ENCODE measurements around the gene NOTO. TPM values are rescaled to one million over a fixed set of nuclear protein-coding genes. Genes with fewer than 3 reads are reported as not detected.
"Not testable (repeated sequence)": the region's sequence is repeated elsewhere in the genome, so short reads cannot be mapped to it uniquely, and the experiment has no call there.

The NOTO gene
- not detected for polyA plus RNA-seq
- long read RNA-seq, donor 1, result 0 reads
- long read RNA-seq, donor 2, result 0 reads
- long read RNA-seq, donor 3, result 0 reads
- long read RNA-seq, donor 4, result 0 reads
- long read RNA-seq, donor 5, result 0 reads
- long read RNA-seq, donor 6, result 0 reads
- long read RNA-seq, donor 7, result 0 reads
- long read RNA-seq, donor 8, result 0 reads
- long read RNA-seq, donor 9, result 0 reads
- long read RNA-seq, donor 10, result 0 reads

- Histone ChIP-seq H3K36me3 (ENCODE audit: control insufficient read depth in 3 of 3, insufficient read depth in 2 of 3, low read depth in 1 of 3, low read length in 3 of 3) (no peaks in the 10 kb centered on the region), H3K4me3 (ENCODE audit: low read depth in 1 of 3, low read length in 3 of 3) (peak within 1 kb of the TSS in 2 of 3 donors; percentile 7), H3K27ac (ENCODE audit: low read depth in 1 of 3, low read length in 2 of 3) (no peak within 1 kb of the TSS), H3K4me1 (ENCODE audit: control insufficient read depth in 3 of 3, insufficient read depth in 2 of 3, low read depth in 1 of 3, low read length in 2 of 3) (peaks cover 0 to 3% (median 2%) of the 10 kb centered on the region in 3 donors), H3K27me3 (ENCODE audit: control insufficient read depth in 3 of 3, insufficient read depth in 3 of 3, low read length in 3 of 3) (peaks cover 9 to 36% (median 25%) of the 10 kb centered on the region in 3 donors), H3K9me3 (ENCODE audit: control insufficient read depth in 2 of 2, insufficient read depth in 1 of 2, low read depth in 1 of 2, low read length in 1 of 2) (no peaks in the 10 kb centered on the region)
- FAIRE-seq (no peak), DNase-seq (peak in 1 of 2 donors; percentile 43)
- WGBS, 3 donors, result 2 to 3% (median 3%) methylated on average over 75 to 87 of the region's 87 CpGs
Observed at GRCh38 chr2:73202156-73203054, at the start of gene NOTO. TSS of gene NOTO (plus strand) at chr2:73202574. CDS start at chr2:73202667, 93 bp downstream.

- H3K36me3 ChIP-seq (ENCODE audit: control insufficient read depth in 3 of 3, insufficient read depth in 2 of 3, low read depth in 1 of 3, low read length in 3 of 3), result no peaks in the 10 kb centered on the region
- no peak overlapping the region for H3K27ac ChIP-seq (ENCODE audit: low read depth in 1 of 3, low read length in 2 of 3)
- DNase-seq, result peak; percentile 25 to 73
- H3K9me3 ChIP-seq (ENCODE audit: control insufficient read depth in 2 of 2, insufficient read depth in 1 of 2, low read depth in 1 of 2, low read length in 1 of 2), result no peaks in the 10 kb centered on the region
- peaks cover 0 to 5% (median 0%) of the 10 kb centered on the region in 3 donors for H3K27me3 ChIP-seq (ENCODE audit: control insufficient read depth in 3 of 3, insufficient read depth in 3 of 3, low read length in 3 of 3)
- no peaks in the 10 kb centered on the region for H3K4me1 ChIP-seq (ENCODE audit: control insufficient read depth in 3 of 3, insufficient read depth in 2 of 3, low read depth in 1 of 3, low read length in 2 of 3)
- WGBS, 3 donors, result 12 to 16% (median 14%) methylated on average over 24 of the region's 24 CpGs
- H3K4me3 ChIP-seq (ENCODE audit: low read depth in 1 of 3, low read length in 3 of 3), result no peak overlapping the region
- FAIRE-seq, result no peak
Observed at GRCh38 chr2:73156539-73157124, 45.7 kb upstream of the NOTO start.

GRCh38 chr2:73162856-73163391, 39.5 kb upstream of the NOTO start:
- 52 to 70% (median 64%) methylated on average over 8 to 14 of the region's 14 CpGs for WGBS, 3 donors
- H3K36me3 ChIP-seq (ENCODE audit: control insufficient read depth in 3 of 3, insufficient read depth in 2 of 3, low read depth in 1 of 3, low read length in 3 of 3), result no peaks in the 10 kb centered on the region

GRCh38 chr2:73163483-73164367, 38.6 kb upstream of the NOTO start:
- H3K4me1 ChIP-seq (ENCODE audit: control insufficient read depth in 3 of 3, insufficient read depth in 2 of 3, low read depth in 1 of 3, low read length in 2 of 3), result no peaks in the 10 kb centered on the region

More at GRCh38 chr2:73162856-73163391, 39.5 kb upstream of the NOTO start:
- no peak for DNase-seq
- Histone ChIP-seq H3K4me1 (ENCODE audit: control insufficient read depth in 3 of 3, insufficient read depth in 2 of 3, low read depth in 1 of 3, low read length in 2 of 3) (no peaks in the 10 kb centered on the region), H3K4me3 (ENCODE audit: low read depth in 1 of 3, low read length in 3 of 3) (no peak overlapping the region), H3K9me3 (ENCODE audit: control insufficient read depth in 2 of 2, insufficient read depth in 1 of 2, low read depth in 1 of 2, low read length in 1 of 2) (no peaks in the 10 kb centered on the region), H3K27me3 (ENCODE audit: control insufficient read depth in 3 of 3, insufficient read depth in 3 of 3, low read length in 3 of 3) (peaks cover 0 to 4% (median 0%) of the 10 kb centered on the region in 3 donors), H3K27ac (ENCODE audit: low read depth in 1 of 3, low read length in 2 of 3) (no peak overlapping the region)
- FAIRE-seq, result no peak

GRCh38 chr2:73165978-73166377, 36.4 kb upstream of the NOTO start:
- FAIRE-seq; H3K27me3 ChIP-seq (ENCODE audit: control insufficient read depth in 3 of 3, insufficient read depth in 3 of 3, low read length in 3 of 3); H3K4me3 ChIP-seq (ENCODE audit: low read depth in 1 of 3, low read length in 3 of 3); H3K4me1 ChIP-seq (ENCODE audit: control insufficient read depth in 3 of 3, insufficient read depth in 2 of 3, low read depth in 1 of 3, low read length in 2 of 3); H3K27ac ChIP-seq (ENCODE audit: low read depth in 1 of 3, low read length in 2 of 3); H3K36me3 ChIP-seq (ENCODE audit: control insufficient read depth in 3 of 3, insufficient read depth in 2 of 3, low read depth in 1 of 3, low read length in 3 of 3); DNase-seq; H3K9me3 ChIP-seq (ENCODE audit: control insufficient read depth in 2 of 2, insufficient read depth in 1 of 2, low read depth in 1 of 2, low read length in 1 of 2): not testable (repeated sequence)
- WGBS, 3 donors, result 58 to 81% (median 76%) methylated on average over 10 to 11 of the region's 11 CpGs

More at GRCh38 chr2:73163483-73164367, 38.6 kb upstream of the NOTO start:
- DNase-seq, result peak; percentile 51 to 77
- H3K9me3 ChIP-seq (ENCODE audit: control insufficient read depth in 2 of 2, insufficient read depth in 1 of 2, low read depth in 1 of 2, low read length in 1 of 2), result no peaks in the 10 kb centered on the region
- H3K36me3 ChIP-seq (ENCODE audit: control insufficient read depth in 3 of 3, insufficient read depth in 2 of 3, low read depth in 1 of 3, low read length in 3 of 3), result no peaks in the 10 kb centered on the region
- H3K27ac ChIP-seq (ENCODE audit: low read depth in 1 of 3, low read length in 2 of 3), result no peak overlapping the region
- no peak overlapping the region for H3K4me3 ChIP-seq (ENCODE audit: low read depth in 1 of 3, low read length in 3 of 3)
- WGBS, 3 donors, result 47 to 59% (median 51%) methylated on average over 10 of the region's 10 CpGs
- FAIRE-seq, result no peak
- H3K27me3 ChIP-seq (ENCODE audit: control insufficient read depth in 3 of 3, insufficient read depth in 3 of 3, low read length in 3 of 3), result peaks cover 0 to 4% (median 0%) of the 10 kb centered on the region in 3 donors

GRCh38 chr2:73166813-73167212, 35.6 kb upstream of the NOTO start:
- not testable (repeated sequence) for H3K36me3 ChIP-seq (ENCODE audit: control insufficient read depth in 3 of 3, insufficient read depth in 2 of 3, low read depth in 1 of 3, low read length in 3 of 3); FAIRE-seq; H3K27me3 ChIP-seq (ENCODE audit: control insufficient read depth in 3 of 3, insufficient read depth in 3 of 3, low read length in 3 of 3); DNase-seq; H3K4me1 ChIP-seq (ENCODE audit: control insufficient read depth in 3 of 3, insufficient read depth in 2 of 3, low read depth in 1 of 3, low read length in 2 of 3); H3K4me3 ChIP-seq (ENCODE audit: low read depth in 1 of 3, low read length in 3 of 3); H3K27ac ChIP-seq (ENCODE audit: low read depth in 1 of 3, low read length in 2 of 3); H3K9me3 ChIP-seq (ENCODE audit: control insufficient read depth in 2 of 2, insufficient read depth in 1 of 2, low read depth in 1 of 2, low read length in 1 of 2)
- WGBS, 3 donors, result 82 to 100% (median 87%) methylated on average over 2 to 4 of the region's 8 CpGs

GRCh38 chr2:73168348-73168747, 34.0 kb upstream of the NOTO start:
- not testable (repeated sequence) for H3K4me3 ChIP-seq (ENCODE audit: low read depth in 1 of 3, low read length in 3 of 3); H3K27me3 ChIP-seq (ENCODE audit: control insufficient read depth in 3 of 3, insufficient read depth in 3 of 3, low read length in 3 of 3); H3K27ac ChIP-seq (ENCODE audit: low read depth in 1 of 3, low read length in 2 of 3); H3K9me3 ChIP-seq (ENCODE audit: control insufficient read depth in 2 of 2, insufficient read depth in 1 of 2, low read depth in 1 of 2, low read length in 1 of 2); DNase-seq; FAIRE-seq; H3K36me3 ChIP-seq (ENCODE audit: control insufficient read depth in 3 of 3, insufficient read depth in 2 of 3, low read depth in 1 of 3, low read length in 3 of 3); H3K4me1 ChIP-seq (ENCODE audit: control insufficient read depth in 3 of 3, insufficient read depth in 2 of 3, low read depth in 1 of 3, low read length in 2 of 3)
